ENCODE results near the gene SLC12A5. TPM values are rescaled to one million over a fixed set of nuclear protein-coding genes. Genes with fewer than 3 reads are reported as not detected.

SLC12A5 gene
- total RNA-seq, 4 donors from 2014 or later: not detected

GRCh38 chr20:46037036-46037435 lies 8.0 kb downstream of the SLC12A5 start:
- H3K27ac ChIP-seq: no peak overlapping the region
- TF ChIP-seq CTCF (IDR thresholded peaks at IDR 0.05 in 4 of 5, conservative IDR thresholded peaks at IDR 0.05 in 1 of 5): no peak
- no peak for TF ChIP-seq POLR2A (IDR thresholded peaks at IDR 0.05)
- no peak for DNase-seq
- H3K4me3 ChIP-seq: no peak overlapping the region
- H3K9me3 ChIP-seq: no peaks in the 10 kb centered on the region
- intact Hi-C loops (cut with DNase I; ENCODE audit: low total_unique reads): no loop called here
- in situ Hi-C loops (cut with MboI; ENCODE audit: low sequenced_read_pairs in 4 of 4): no loop called here
- H3K27me3 ChIP-seq: peaks cover 25 to 36% (median 30%) of the 10 kb centered on the region in 3 donors
- no peaks in the 10 kb centered on the region for H3K4me1 ChIP-seq
- no peaks in the 10 kb centered on the region for H3K36me3 ChIP-seq
- ATAC-seq: no peak

- Histone ChIP-seq H3K36me3 (no peaks in the 10 kb centered on the region), H3K9me3 (no peaks in the 10 kb centered on the region), H3K4me3 (no peak overlapping the region), H3K27ac (no peak overlapping the region), H3K4me1 (no peaks in the 10 kb centered on the region), H3K27me3 (peaks cover 0 to 4% (median 0%) of the 10 kb centered on the region in 3 donors)
- no peak for ATAC-seq
- TF ChIP-seq CTCF (IDR thresholded peaks at IDR 0.05 in 4 of 5, conservative IDR thresholded peaks at IDR 0.05 in 1 of 5): no peak
- no peak for TF ChIP-seq POLR2A (IDR thresholded peaks at IDR 0.05)
- intact Hi-C loops (cut with DNase I; ENCODE audit: low total_unique reads): no loop called here
- in situ Hi-C loops (cut with MboI; ENCODE audit: low sequenced_read_pairs in 4 of 4): no loop called here
- no peak for DNase-seq
Observed at GRCh38 chr20:46040902-46041535, 12.0 kb downstream of the SLC12A5 start.

- DNase-seq: no peak
- H3K27me3 ChIP-seq: peaks cover 0 to 7% (median 0%) of the 10 kb centered on the region in 3 donors
Observed at GRCh38 chr20:46043556-46043955, 14.5 kb downstream of the SLC12A5 start.

GRCh38 chr20:46044896-46045295 lies 15.9 kb downstream of the SLC12A5 start:
- no peak for TF ChIP-seq POLR2A (IDR thresholded peaks at IDR 0.05)
- TF ChIP-seq CTCF (IDR thresholded peaks at IDR 0.05 in 4 of 5, conservative IDR thresholded peaks at IDR 0.05 in 1 of 5): no peak
- no peak for DNase-seq
- Histone ChIP-seq H3K36me3 (no peaks in the 10 kb centered on the region), H3K27me3 (peaks cover 0 to 7% (median 0%) of the 10 kb centered on the region in 3 donors), H3K27ac (no peak overlapping the region), H3K4me3 (no peak overlapping the region), H3K9me3 (no peaks in the 10 kb centered on the region), H3K4me1 (no peaks in the 10 kb centered on the region)
- ATAC-seq: no peak
- in situ Hi-C loops (cut with MboI; ENCODE audit: low sequenced_read_pairs in 4 of 4) (no loop called here), intact Hi-C loops (cut with DNase I; ENCODE audit: low total_unique reads) (no loop called here)

More at GRCh38 chr20:46043556-46043955, 14.5 kb downstream of the SLC12A5 start:
- no peak for ATAC-seq
- intact Hi-C loops (cut with DNase I; ENCODE audit: low total_unique reads) (no loop called here), in situ Hi-C loops (cut with MboI; ENCODE audit: low sequenced_read_pairs in 4 of 4) (no loop called here)
- no peak overlapping the region for H3K27ac ChIP-seq
- no peaks in the 10 kb centered on the region for H3K4me1 ChIP-seq
- no peaks in the 10 kb centered on the region for H3K36me3 ChIP-seq
- no peak overlapping the region for H3K4me3 ChIP-seq
- no peak for TF ChIP-seq POLR2A (IDR thresholded peaks at IDR 0.05)
- no peak for TF ChIP-seq CTCF (IDR thresholded peaks at IDR 0.05 in 4 of 5, conservative IDR thresholded peaks at IDR 0.05 in 1 of 5)
- no peaks in the 10 kb centered on the region for H3K9me3 ChIP-seq

Data from gastrocnemius medialis (tissue), 4 donors.